Esophagus squamous epithelium (tissue), 4 donors: Measurements from ENCODE around the gene CHRNA4.

Experiments
- CTCF ChIP-seq, 6 experiments: fragments of 450-650 bp in 4 of 6; fragments of 200-600 bp in 2 of 6; sonication (generic) in 2 of 6; IDR thresholded peaks; one replicate each; pipeline ENCODE4 v1.5.1; 2016 to 2019; ENCODE audit warnings: antibody characterized with exemption in 6 of 6, mild to moderate bottlenecking in 4 of 6, moderate library complexity in 4 of 6
- POLR2A ChIP-seq, 4 donors: fragments of 450-650 bp; IDR thresholded peaks; one replicate each; pipeline ENCODE4 v1.6.1; 2017; ENCODE audit warnings: antibody characterized with exemption in 4 of 4, mild to moderate bottlenecking in 4 of 4, moderate library complexity in 3 of 4

GRCh38 chr20:63308218-63308911 lies 52.8 kb downstream of the CHRNA4 start:
- no peak for TF ChIP-seq CTCF (IDR thresholded peaks at IDR 0.05)
- TF ChIP-seq POLR2A (IDR thresholded peaks at IDR 0.05), result no peak
